Testis (tissue), 3 donors: ENCODE measurements around the gene UGDH. TPM values are rescaled to one million over a fixed set of nuclear protein-coding genes. Genes with fewer than 3 reads are reported as not detected.
"Not testable (repeated sequence)": the region's sequence is repeated elsewhere in the genome, so short reads cannot be mapped to it uniquely, and the experiment has no call there.

ENCODE experiments used
- DNase-seq: peaks from one replicate; pipeline ENCODE4 v3.0.0-alpha.2; 2019
- H3K27ac ChIP-seq, 2 donors: fragments of 200-600 bp; sonication (generic); one replicate each; pipeline ENCODE4 v1.5.1; 2019
- H3K27me3 ChIP-seq: fragments of 200-600 bp; sonication (generic); one replicate; pipeline ENCODE4 v1.5.1; 2019
- H3K36me3 ChIP-seq: fragments of 200-600 bp; sonication (generic); one replicate; pipeline ENCODE4 v1.5.1; 2017; ENCODE audit warnings: low read depth; ENCODE audit errors: missing control alignments
- H3K4me1 ChIP-seq: fragments of 200-600 bp; sonication (generic); one replicate; pipeline ENCODE4 v1.5.1; 2019
- H3K4me3 ChIP-seq, 2 donors: fragments of 200-600 bp; sonication (generic); one replicate each; pipeline ENCODE4 v1.5.1; 2017 to 2019
- H3K9me3 ChIP-seq: fragments of 200-600 bp; sonication (generic); one replicate; pipeline ENCODE4 v1.5.1; 2017
- CTCF ChIP-seq, 3 experiments: fragments of 450-650 bp in 2 of 3; fragments of 200-600 bp in 1 of 3; sonication (generic) in 1 of 3; IDR thresholded peaks; one replicate each; pipeline ENCODE4 v1.5.1; 2016 to 2019; ENCODE audit warnings: antibody characterized with exemption in 3 of 3, mild to moderate bottlenecking in 2 of 3, moderate library complexity in 1 of 3
- POLR2A ChIP-seq: fragments of 450-650 bp; IDR thresholded peaks from one replicate; pipeline ENCODE4 v1.6.1; 2017; ENCODE audit warnings: antibody characterized with exemption, mild to moderate bottlenecking, moderate library complexity
- WGBS, 2 donors: methylation state at CpG; one replicate each; pipeline ENCODE4 v1.1.5; 2018; 5-methylcytosine and 5-hydroxymethylcytosine counted together
- intact Hi-C: fragments of 100-400 bp; cut with DNase I; formaldehyde crosslinking; loops from one replicate; pipeline ENCODE4 v1.15.1; 2023; ENCODE audit warnings: low total_unique reads
- polyA plus RNA-seq: library from polyadenylated mRNA; stranded (reverse); fragments of 350-450 nt; fragmentation: Illumina TruSeq; extraction: RNeasy Lipid Tissue Mini Kit (QIAGEN cat#74804); gene quantifications from one replicate; pipeline ENCODE4 v1.2.3, GENCODE V29; 2014; ENCODE audit warnings: low read depth, low replicate concordance; ENCODE audit not compliant: insufficient read depth
- total RNA-seq, 2 donors: library from RNA; depleted of rRNA; stranded (reverse); fragments of >200 nt; gene quantifications; one replicate each; pipeline ENCODE4 v1.2.3, GENCODE V29; 2016

UGDH gene
- total and polyA plus RNA-seq, 3 donors from 2014 or later: 8.1 to 21.4 (median 11.3) TPM

GRCh38 chr4:39510348-39510929 is 16.8 kb downstream of the UGDH start:
- H3K27me3 ChIP-seq: no peaks in the 10 kb centered on the region
- H3K27ac ChIP-seq: no peak overlapping the region
- intact Hi-C loops: no loop called here
- H3K36me3 ChIP-seq: no peaks in the 10 kb centered on the region
- H3K4me1 ChIP-seq: no peaks in the 10 kb centered on the region
- WGBS, 2 donors: 95% methylated on average over 5 of the region's 5 CpGs
- H3K4me3 ChIP-seq: no peak overlapping the region
- TF ChIP-seq CTCF (IDR thresholded peaks at IDR 0.05) (no peak), POLR2A (no peak)
- no peak for DNase-seq
- H3K9me3 ChIP-seq: no peaks in the 10 kb centered on the region

- no peak for TF ChIP-seq CTCF (IDR thresholded peaks at IDR 0.05)
- TF ChIP-seq POLR2A: no peak
- WGBS, 2 donors: 73 to 76% methylated on average over 1 of the region's 1 CpG
- H3K4me1 ChIP-seq: no peaks in the 10 kb centered on the region
- no peaks in the 10 kb centered on the region for H3K36me3 ChIP-seq
- no peaks in the 10 kb centered on the region for H3K9me3 ChIP-seq
- DNase-seq: no peak
- H3K4me3 ChIP-seq: no peak overlapping the region
- intact Hi-C loops: no loop called here
- no peaks in the 10 kb centered on the region for H3K27me3 ChIP-seq
- no peak overlapping the region for H3K27ac ChIP-seq
These were observed 21.7 kb downstream of the UGDH start for GRCh38 chr4:39505581-39505980.

GRCh38 chr4:39504538-39504937 is 22.7 kb downstream of the UGDH start:
- H3K4me3 ChIP-seq: no peak overlapping the region
- no peaks in the 10 kb centered on the region for H3K9me3 ChIP-seq
- no peaks in the 10 kb centered on the region for H3K27me3 ChIP-seq
- no peak for TF ChIP-seq POLR2A
- no peak for TF ChIP-seq CTCF (IDR thresholded peaks at IDR 0.05)
- DNase-seq: no peak
- intact Hi-C loops: no loop called here
- no peak overlapping the region for H3K27ac ChIP-seq
- 95 to 100% methylated on average over 2 of the region's 2 CpGs for WGBS, 2 donors
- no peaks in the 10 kb centered on the region for H3K4me1 ChIP-seq
- no peaks in the 10 kb centered on the region for H3K36me3 ChIP-seq

GRCh38 chr4:39502664-39503035 is 24.6 kb downstream of the UGDH start:
- intact Hi-C loops, H3K4me3 ChIP-seq, H3K4me1 ChIP-seq, DNase-seq, H3K36me3 ChIP-seq, H3K27me3 ChIP-seq, H3K9me3 ChIP-seq, H3K27ac ChIP-seq: not testable (repeated sequence)
- WGBS, 2 donors: 86 to 87% methylated on average over 4 of the region's 4 CpGs

- Histone ChIP-seq H3K4me1 (no peaks in the 10 kb centered on the region), H3K9me3 (no peaks in the 10 kb centered on the region), H3K4me3 (no peak overlapping the region), H3K27ac (no peak overlapping the region), H3K27me3 (no peaks in the 10 kb centered on the region), H3K36me3 (no peaks in the 10 kb centered on the region)
- TF ChIP-seq POLR2A (no peak), CTCF (IDR thresholded peaks at IDR 0.05) (no peak)
- intact Hi-C loops: no loop called here
- no peak for DNase-seq
These were observed 25.1 kb downstream of the UGDH start for GRCh38 chr4:39502019-39502663.
